AG09309 (cell line): ENCODE measurements around the gene PCDHB8.
A peak's percentile ranks its signal among the peaks of the same experiment; 100 is the strongest.
"Not testable (repeated sequence)": the region's sequence is repeated elsewhere in the genome, so short reads cannot be mapped to it uniquely, and the experiment has no call there.

ENCODE experiments used
- DNase-seq: peaks from one replicate; pipeline ENCODE4 v3.0.0-alpha.2; 2010; ENCODE audit warnings: low read depth
- H3K4me3 ChIP-seq: 2 replicates; pipeline ENCODE4 v1.5.1; 2011; ENCODE audit warnings: mild to moderate bottlenecking, low read depth, low read length, moderate library complexity; ENCODE audit not compliant: control insufficient read depth
- CTCF ChIP-seq: IDR thresholded peaks from 2 replicates; pipeline ENCODE4 v1.5.1; 2011; ENCODE audit warnings: mild to moderate bottlenecking, low read depth, low read length, inconsistent platforms; ENCODE audit not compliant: insufficient read depth, control insufficient read depth; ENCODE audit errors: missing control alignments

Gene PCDHB8

GRCh38 chr5:141199359-141200235 lies 22.0 kb downstream of the PCDHB8 start, which contains the start of gene PCDHB11:
PCDHB11 (plus strand) TSS chr5:141199627; CDS start chr5:141199775, 148 bp downstream.
- no peak for DNase-seq
- peak; percentile 38 for TF ChIP-seq CTCF
- H3K4me3 ChIP-seq: peak within 1 kb of the TSS; percentile 21

DNA sequence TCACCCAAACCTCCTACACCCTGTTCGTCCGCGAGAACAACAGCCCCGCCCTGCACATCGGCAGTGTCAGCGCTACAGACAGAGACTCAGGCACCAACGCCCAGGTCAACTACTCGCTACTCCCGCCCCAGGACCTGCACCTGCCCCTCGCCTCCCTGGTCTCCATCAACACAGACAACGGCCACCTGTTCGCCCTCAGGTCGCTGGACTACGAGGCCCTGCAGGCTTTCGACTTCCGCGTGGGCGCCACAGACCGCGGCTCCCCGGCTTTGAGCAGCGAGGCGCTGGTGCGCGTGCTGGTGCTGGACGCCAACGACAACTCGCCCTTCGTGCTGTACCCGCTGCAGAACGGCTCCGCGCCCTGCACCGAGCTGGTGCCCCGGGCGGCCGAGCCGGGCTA lies 23.5 kb downstream of the PCDHB8 start:
- H3K4me3 ChIP-seq, DNase-seq: not testable (repeated sequence)

DNA sequence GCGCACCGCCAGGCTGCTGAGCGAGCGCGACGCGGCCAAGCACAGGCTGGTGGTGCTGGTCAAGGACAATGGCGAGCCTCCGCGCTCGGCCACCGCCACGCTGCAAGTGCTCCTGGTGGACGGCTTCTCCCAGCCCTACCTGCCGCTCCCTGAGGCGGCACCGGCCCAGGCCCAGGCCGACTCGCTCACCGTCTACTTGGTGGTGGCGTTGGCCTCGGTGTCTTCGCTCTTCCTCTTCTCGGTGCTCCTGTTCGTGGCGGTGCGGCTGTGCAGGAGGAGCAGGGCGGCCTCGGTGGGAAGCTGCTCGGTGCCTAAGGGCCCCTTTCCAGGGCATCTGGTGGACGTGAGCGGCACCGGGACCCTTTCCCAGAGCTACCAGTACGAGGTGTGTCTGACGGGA lies 24.1 kb downstream of the PCDHB8 start:
- DNase-seq, H3K4me3 ChIP-seq: not testable (repeated sequence)

- TF ChIP-seq CTCF: peak; percentile 36
- no peak within 1 kb of the TSS; the same call in 1 of the 2 replicates for H3K4me3 ChIP-seq
- DNase-seq: no peak
Observed at GRCh38 chr5:141208478-141208877, 30.9 kb downstream of the PCDHB8 start, which contains the start of gene PCDHB12. PCDHB12 (plus strand) TSS chr5:141208719; CDS start chr5:141208908, 189 bp downstream.

DNA sequence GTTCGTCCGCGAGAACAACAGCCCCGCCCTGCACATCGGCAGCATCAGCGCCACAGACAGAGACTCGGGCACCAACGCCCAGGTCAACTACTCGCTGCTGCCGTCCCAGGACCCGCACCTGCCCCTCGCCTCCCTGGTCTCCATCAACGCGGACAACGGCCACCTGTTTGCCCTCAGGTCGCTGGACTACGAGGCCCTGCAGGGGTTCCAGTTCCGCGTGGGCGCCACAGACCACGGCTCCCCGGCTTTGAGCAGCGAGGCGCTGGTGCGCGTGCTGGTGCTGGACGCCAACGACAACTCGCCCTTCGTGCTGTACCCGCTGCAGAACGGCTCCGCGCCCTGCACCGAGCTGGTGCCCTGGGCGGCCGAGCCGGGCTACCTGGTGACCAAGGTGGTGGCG lies 32.7 kb downstream of the PCDHB8 start:
- H3K4me3 ChIP-seq: not testable (repeated sequence)

DNA sequence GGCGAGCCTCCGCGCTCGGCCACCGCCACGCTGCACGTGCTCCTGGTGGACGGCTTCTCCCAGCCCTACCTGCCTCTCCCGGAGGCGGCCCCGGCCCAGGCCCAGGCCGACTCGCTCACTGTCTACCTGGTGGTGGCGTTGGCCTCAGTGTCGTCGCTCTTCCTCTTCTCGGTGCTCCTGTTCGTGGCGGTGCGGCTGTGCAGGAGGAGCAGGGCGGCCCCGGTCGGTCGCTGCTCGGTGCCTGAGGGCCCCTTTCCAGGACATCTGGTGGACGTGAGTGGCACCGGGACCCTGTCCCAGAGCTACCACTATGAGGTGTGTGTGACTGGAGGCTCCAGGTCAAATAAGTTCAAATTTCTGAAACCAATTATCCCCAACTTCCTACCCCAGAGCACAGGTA lies 33.3 kb downstream of the PCDHB8 start:
- not testable (repeated sequence) for H3K4me3 ChIP-seq, DNase-seq

More for the DNA sequence above, 32.7 kb downstream of the PCDHB8 start:
- not testable (repeated sequence) for DNase-seq

DNA sequence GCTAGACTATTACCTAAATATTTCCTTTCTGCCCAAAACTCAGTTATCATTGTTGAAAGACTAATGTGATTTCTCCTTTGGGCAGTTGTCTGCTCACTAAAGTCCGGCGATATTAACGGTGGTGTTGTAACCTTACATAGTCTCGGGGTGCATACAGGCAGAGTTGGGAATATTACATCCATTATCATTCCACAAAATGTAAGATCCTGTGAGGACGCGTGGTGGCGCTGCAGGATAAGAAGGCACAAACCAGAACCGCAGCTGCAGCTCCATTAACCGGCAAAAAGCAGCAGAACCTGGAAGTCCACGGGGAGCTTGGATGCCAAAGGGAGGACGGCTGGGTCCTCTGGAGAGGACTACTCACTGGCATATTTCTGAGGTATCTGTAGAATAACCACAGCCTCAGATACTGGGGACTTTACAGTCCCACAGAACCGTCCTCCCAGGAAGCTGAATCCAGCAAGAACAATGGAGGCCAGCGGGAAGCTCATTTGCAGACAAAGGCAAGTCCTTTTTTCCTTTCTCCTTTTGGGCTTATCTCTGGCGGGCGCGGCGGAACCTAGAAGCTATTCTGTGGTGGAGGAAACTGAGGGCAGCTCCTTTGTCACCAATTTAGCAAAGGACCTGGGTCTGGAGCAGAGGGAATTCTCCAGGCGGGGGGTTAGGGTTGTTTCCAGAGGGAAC lies 36.2 kb downstream of the PCDHB8 start, which contains the start of gene PCDHB13:
Gene PCDHB13, plus strand, starts transcription at position 264 of the 684 bp plus-strand sequence. Its CDS starts 205 bp downstream, at position 469.
- DNase-seq: not testable (repeated sequence)
- TF ChIP-seq CTCF: peak; percentile 41
- H3K4me3 ChIP-seq: peak within 1 kb of the TSS; percentile 5

GRCh38 chr5:141214583-141214982 lies 37.0 kb downstream of the PCDHB8 start:
- not testable (repeated sequence) for DNase-seq, H3K4me3 ChIP-seq

DNA sequence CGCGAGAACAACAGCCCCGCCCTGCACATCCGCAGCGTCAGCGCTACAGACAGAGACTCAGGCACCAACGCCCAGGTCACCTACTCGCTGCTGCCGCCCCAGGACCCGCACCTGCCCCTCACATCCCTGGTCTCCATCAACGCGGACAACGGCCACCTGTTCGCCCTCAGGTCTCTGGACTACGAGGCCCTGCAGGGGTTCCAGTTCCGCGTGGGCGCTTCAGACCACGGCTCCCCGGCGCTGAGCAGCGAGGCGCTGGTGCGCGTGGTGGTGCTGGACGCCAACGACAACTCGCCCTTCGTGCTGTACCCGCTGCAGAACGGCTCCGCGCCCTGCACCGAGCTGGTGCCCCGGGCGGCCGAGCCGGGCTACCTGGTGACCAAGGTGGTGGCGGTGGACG lies 37.9 kb downstream of the PCDHB8 start:
- DNase-seq, H3K4me3 ChIP-seq: not testable (repeated sequence)

DNA sequence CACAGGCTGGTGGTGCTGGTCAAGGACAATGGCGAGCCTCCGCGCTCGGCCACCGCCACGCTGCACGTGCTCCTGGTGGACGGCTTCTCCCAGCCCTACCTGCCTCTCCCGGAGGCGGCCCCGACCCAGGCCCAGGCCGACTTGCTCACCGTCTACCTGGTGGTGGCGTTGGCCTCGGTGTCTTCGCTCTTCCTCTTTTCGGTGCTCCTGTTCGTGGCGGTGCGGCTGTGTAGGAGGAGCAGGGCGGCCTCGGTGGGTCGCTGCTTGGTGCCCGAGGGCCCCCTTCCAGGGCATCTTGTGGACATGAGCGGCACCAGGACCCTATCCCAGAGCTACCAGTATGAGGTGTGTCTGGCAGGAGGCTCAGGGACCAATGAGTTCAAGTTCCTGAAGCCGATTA lies 38.4 kb downstream of the PCDHB8 start:
- DNase-seq, H3K4me3 ChIP-seq: not testable (repeated sequence)
